ENCODE results near the gene RTN3. TPM values are rescaled to one million over a fixed set of nuclear protein-coding genes. Genes with fewer than 3 reads are reported as not detected.

The RTN3 gene
- total RNA-seq, 1 donor from 2014 or later, result 101 TPM

DNA sequence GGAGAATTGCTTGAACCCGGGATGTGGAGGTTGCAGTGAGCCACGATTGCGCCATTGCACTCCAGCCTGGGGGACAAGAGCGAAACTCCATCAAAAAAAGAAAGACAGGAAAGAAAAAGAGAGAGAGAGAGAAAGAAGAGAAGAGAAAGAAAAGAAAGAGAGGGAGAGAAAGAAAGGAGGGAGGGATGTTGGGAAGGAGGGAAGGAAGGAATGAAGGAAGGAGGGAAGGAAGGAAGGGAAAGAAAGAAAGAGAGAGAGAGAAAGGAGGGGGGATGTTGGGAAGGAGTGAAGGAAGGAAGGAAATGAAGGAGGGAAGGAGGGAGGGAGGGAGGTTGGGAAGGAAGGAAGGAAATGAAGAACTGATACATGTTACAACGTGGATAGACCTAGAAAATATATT lies 119.6 kb downstream of the RTN3 start:
- intact Hi-C loops (cut with DNase I), result no loop called here
- DNase-seq (ENCODE audit: low spot score), result no peak
- ATAC-seq, result no peak

DNA sequence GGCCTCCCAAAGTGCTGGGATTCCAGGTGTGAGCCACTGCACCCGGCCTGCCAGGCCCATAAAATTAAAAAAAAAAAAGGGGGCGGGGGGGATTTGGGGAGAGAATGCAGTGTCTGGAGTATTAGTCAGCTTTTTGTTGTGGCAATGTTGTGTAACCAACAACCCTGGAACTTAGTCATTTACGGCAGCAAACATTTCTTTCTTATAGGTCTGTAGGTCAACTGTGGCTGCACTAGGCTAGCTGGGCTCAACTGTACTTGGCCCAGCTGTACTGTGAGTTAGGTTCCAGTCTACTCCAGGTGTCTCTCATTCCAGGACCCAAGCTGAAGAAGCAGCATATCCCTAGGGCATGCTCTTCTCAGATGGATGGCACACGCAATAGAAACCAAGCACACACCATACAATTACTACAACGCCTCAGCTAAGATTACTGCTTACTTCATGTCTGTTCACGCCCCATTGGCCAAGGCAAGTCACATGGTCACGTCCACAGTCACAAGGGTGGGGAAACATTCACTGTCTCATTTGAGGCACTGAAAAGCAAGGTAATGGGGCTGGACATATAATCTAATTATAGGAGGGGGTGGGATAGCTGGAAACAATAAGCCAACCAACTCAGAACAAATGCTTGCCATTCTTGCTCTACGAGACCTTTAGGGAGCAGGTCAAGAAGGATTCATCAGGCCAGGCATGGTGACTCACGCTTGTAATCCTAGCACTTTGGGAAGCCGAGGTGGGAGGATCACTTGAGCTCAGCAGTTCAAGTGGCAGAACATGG lies 121.5 kb downstream of the RTN3 start:
- ATAC-seq (no peak), DNase-seq (ENCODE audit: low spot score) (no peak)
- intact Hi-C loops (cut with DNase I), result no loop called here

DNA sequence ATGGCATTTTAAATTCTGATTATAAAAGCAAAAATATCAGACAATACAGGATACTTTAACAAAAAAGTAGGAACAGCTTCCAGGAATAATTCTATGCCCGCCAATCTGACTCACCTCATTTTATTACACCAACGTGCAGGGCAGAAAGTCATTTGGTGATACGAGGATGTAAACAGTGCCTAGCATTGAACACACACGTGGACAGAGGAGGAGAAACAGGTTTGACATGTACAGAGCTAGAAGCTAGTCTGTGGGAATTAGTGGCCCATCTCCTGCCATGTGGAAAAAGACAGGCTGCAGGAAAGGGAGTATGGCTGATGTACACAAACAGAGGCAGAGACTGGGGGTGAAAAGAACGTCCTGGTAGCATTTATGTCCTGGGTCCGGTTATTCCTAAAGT lies 123.0 kb downstream of the RTN3 start:
- intact Hi-C loops (cut with DNase I), result no loop called here
- ATAC-seq (no peak), DNase-seq (ENCODE audit: low spot score) (no peak)

DNA sequence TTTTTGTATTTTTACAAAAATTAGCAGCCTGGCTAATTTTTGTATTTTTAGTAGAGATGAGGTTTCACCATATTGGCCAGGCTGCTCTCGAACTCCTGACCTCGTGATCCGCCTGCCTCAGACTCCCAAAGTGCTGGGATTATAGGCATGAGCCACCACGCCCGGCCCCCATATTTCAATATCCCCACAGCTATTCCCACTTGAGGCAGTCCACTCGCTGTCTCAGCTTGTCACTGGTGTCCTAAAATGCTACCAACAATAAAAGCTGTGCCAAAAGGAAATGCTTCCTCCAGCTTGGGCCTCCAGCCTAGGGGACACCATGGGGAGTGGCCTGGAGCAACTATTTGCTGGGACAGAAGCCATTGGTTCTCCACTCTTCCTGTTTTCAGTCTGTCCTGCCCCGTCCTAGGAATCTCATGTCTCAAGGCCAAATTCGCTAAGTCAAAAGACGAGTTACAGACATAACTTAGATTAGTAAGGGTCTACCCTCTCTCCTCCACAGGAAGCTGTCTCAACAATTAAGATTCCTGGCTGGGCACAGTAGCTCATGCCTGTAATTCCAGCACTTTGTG lies 124.6 kb downstream of the RTN3 start:
- ATAC-seq (no peak), DNase-seq (ENCODE audit: low spot score) (no peak)
- intact Hi-C loops (cut with DNase I), result no loop called here

Other genes with a start within 250 kb of the RTN3 start
- gene PLAAT5, start 190.3 kb upstream of the RTN3 start, total RNA-seq, result 17.7 TPM
- 9.2 TPM for gene LGALS12, start 175.4 kb upstream of the RTN3 start, total RNA-seq
- 36.7 TPM for gene PLAAT4, start 144.7 kb upstream of the RTN3 start, total RNA-seq
- gene PLAAT2, start 118.1 kb upstream of the RTN3 start, total RNA-seq, result not detected
- gene PLAAT3, start 67.1 kb upstream of the RTN3 start, total RNA-seq, result 158 TPM
- 89.3 TPM for gene ATL3, start 10.1 kb upstream of the RTN3 start, total RNA-seq
- 30.2 TPM for gene ZFTA, start 87.3 kb downstream of the RTN3 start, total RNA-seq
- 16.0 TPM for gene SPINDOC, start 132.0 kb downstream of the RTN3 start, total RNA-seq
- 29.8 TPM for gene MARK2, start 157.6 kb downstream of the RTN3 start, total RNA-seq
- gene RCOR2, start 235.7 kb downstream of the RTN3 start, total RNA-seq, result 0.40 TPM

Measured in sciatic nerve (tissue), 2 donors.